ENCODE data around the gene NHSL2. TPM values are rescaled to one million over a fixed set of nuclear protein-coding genes. Genes with fewer than 3 reads are reported as not detected.

NHSL2 gene
- total and polyA plus RNA-seq, 2 of the 13 experiments (the other 11 are each of a cell fraction or from before 2014, with no cell fraction given), result not detected

- TF ChIP-seq MXD4 (CRISPR knock-in tag; IDR thresholded peaks at IDR 0.05) (no peak), SMARCC2 (IDR thresholded peaks at IDR 0.05) (no peak)
These were observed 86.7 kb downstream of the NHSL2 start (continued) for GRCh38 chrX:71997320-71997719.

- no peaks in the 10 kb centered on the region for H4K20me1 ChIP-seq (ENCODE audit: insufficient read depth, low read length)
- H3K4me1 ChIP-seq (ENCODE audit: insufficient read depth, low read length), result no peaks in the 10 kb centered on the region
- H3K79me2 ChIP-seq (ENCODE audit: insufficient read depth, low read length), result no peaks in the 10 kb centered on the region
- ChIA-PET POLR2A (no interaction called here), CTCF (ENCODE audit: low intra/inter-chr PET ratio, low total read pairs) (interaction anchor here (0.7 kb wide), 1 partner anchor 128 kb away, joined by 3 read pairs; no protein-coding TSS in a partner anchor)
- no peak overlapping the region for H2AFZ ChIP-seq (ENCODE audit: low read length)
- in situ Hi-C loops (cut with HindIII; ENCODE audit: extremely low pct_ligation_motif_present, low pct_unique_long_range_greater_than_20kb), result loop anchor here (10.0 kb wide), 1 partner anchor 126 kb away; no protein-coding TSS in a partner anchor
- FAIRE-seq (peak; percentile 26), DNase-seq (ENCODE audit: low spot score) (peak; percentile 12), ATAC-seq (peak; percentile 66)
- no peak overlapping the region for H3K9ac ChIP-seq (ENCODE audit: insufficient read depth, low read depth, low read length)
- no peaks in the 10 kb centered on the region for H3K36me3 ChIP-seq (replicated peaks in 1 of 2; ENCODE audit: control insufficient read depth in 1 of 2, insufficient read depth in 2 of 2, low read length in 2 of 2)
- peaks cover 0 to 1% of the 10 kb centered on the region in 2 experiments; a peak in 1 of 5 replicates for H3K27me3 ChIP-seq (ENCODE audit: control insufficient read depth in 1 of 2, insufficient read depth in 2 of 2, low read length in 2 of 2)
- intact Hi-C loops (cut with micrococcal nuclease; ENCODE audit: unreplicated experiment), result loop anchor here (1.0 kb wide), 1 partner anchor 127 kb away; no protein-coding TSS in a partner anchor
- TF ChIP-seq STAG1 (CRISPR knock-in tag; IDR thresholded peaks at IDR 0.05) (peak; percentile 20; the same call in 1 of the 2 replicates), CTCF (CRISPR knock-in tag; IDR thresholded peaks at IDR 0.05) (peak; percentile 43), NFKB2 (CRISPR knock-in tag; IDR thresholded peaks at IDR 0.05; ENCODE audit: borderline replicate concordance) (no peak)
- WGBS (ENCODE audit: low lambda C conversion rate), result 2% methylated on average over 6 of the region's 6 CpGs
- H3K4me2 ChIP-seq (ENCODE audit: low read depth, low read length), result no peak overlapping the region
- H3K9me3 ChIP-seq (ENCODE audit: low read length), result no peaks in the 10 kb centered on the region
- no TSS peak for BruUV-seq (replicated peaks)
- H3K27ac ChIP-seq (ENCODE audit: extremely low read length, insufficient read depth, low read length), result no peak overlapping the region
- H3K4me3 ChIP-seq (replicated peaks in 1 of 3; ENCODE audit: insufficient read depth in 1 of 3, low read depth in 2 of 3, low read length in 3 of 3), result no peak overlapping the region
These were observed 88.3 kb downstream of the NHSL2 start for GRCh38 chrX:71998836-71999509.

All from HepG2 (cell line).